GM10248 (cell line): ENCODE measurements around the gene GRID1.
"Not testable (repeated sequence)": the region's sequence is repeated elsewhere in the genome, so short reads cannot be mapped to it uniquely, and the experiment has no call there.

Experiments
- CTCF ChIA-PET: fragments of 300-600 bp; sonication (Branson Sonifier 250); formaldehyde crosslinking; extraction: SDS; loops from one replicate; lab custom pipeline; 2021; ENCODE audit warnings: antibody characterized with exemption; lab: Yijun Ruan, JAX
- POLR2A ChIA-PET: fragments of 350-650 bp; sonication (Branson Sonifier 250); formaldehyde crosslinking; extraction: SDS; loops from one replicate; lab custom pipeline; 2020; ENCODE audit warnings: antibody characterized with exemption; lab: Yijun Ruan, JAX
- DNase-seq: peaks from one replicate; pipeline ENCODE4 v3.0.0; 2012; ENCODE audit errors: extremely low spot score
- CTCF ChIP-seq: IDR thresholded peaks from 2 replicates; pipeline ENCODE4 v1.5.1; 2012; ENCODE audit warnings: mild to moderate bottlenecking, low read depth; ENCODE audit errors: extremely low read depth, missing control alignments, control extremely low read depth

GRID1 gene

GRCh38 chr10:85961073-85961472, 405.5 kb downstream of the GRID1 start:
- no peak for DNase-seq
- POLR2A ChIA-PET, result no interaction called here
- TF ChIP-seq CTCF, result no peak
- CTCF ChIA-PET, result interaction anchor here (1.5 kb wide), 1 partner anchor 14 kb away, joined by 4 read pairs; no protein-coding TSS in a partner anchor

DNA sequence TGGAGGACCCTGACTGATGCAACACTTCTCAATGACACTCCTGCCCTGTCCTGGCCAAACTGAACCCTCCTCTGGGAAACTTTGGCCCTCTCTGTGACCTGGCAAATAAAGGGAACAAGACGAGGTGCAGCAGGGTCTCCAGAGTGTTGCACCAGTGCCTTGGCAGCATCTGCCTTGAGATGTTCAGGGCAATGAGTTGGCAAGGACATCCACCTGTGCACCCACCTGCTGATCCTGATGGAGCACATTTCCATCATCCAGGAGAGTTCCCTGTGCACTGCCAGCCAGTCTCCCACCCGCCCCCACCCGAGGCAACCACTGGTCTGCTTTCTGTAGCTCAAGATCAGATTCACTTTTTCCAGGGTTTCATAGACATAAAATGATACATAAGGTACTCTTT, 407.4 kb downstream of the GRID1 start:
- ChIA-PET CTCF (no interaction called here), POLR2A (no interaction called here)
- no peak for TF ChIP-seq CTCF
- DNase-seq, result no peak

DNA sequence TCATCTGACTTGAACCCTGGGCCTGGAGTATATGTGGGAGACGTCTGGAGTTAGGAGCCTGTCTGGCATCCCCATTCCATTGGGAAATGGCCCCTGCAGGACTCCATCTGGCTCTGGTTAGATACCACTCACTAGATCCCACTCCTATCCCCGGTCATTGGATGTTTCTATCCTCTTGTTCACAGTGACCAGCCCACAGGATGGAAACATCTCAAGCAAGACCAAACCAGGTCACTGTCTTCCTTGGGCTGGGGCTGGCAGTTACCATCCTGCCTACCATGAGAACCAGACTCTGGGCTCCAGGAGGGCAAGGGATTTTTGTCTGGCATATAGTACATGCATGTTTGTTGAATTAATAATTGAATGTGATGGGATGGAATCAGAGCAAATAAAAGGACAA, 415.7 kb downstream of the GRID1 start:
- DNase-seq, result no peak
- POLR2A ChIA-PET, result no interaction called here
- CTCF ChIA-PET, result no interaction called here
- no peak for TF ChIP-seq CTCF

DNA sequence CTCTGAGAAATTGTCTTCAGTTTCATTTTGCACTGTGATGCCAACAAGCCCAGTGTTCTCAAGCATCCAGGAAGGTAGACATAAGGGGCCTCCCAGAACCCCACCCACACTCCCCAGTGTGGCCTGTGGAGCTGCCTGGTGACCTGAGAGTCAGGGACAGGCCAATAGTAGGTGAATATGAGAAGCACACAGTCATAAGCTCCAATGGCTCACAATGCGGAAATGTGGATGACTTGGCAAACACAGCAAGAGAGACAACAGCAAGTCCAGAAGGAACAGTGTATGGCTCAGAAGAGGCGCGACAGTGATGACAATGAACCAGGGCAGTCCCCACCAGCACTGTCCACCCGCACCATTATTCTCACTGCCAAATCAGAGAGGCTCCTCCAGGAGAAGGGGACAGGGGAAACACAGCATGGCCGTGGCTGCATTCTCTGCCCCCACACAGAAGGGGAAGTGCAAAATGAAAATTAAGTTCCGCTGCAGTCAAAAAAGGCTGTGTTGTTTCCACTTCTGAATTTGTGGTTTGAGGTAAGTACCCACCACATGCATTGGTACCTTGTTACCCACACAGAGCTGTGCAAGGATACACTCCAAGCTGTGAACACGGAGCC, 419.8 kb downstream of the GRID1 start:
- no peak for TF ChIP-seq CTCF
- DNase-seq, result peak; percentile 48
- ChIA-PET CTCF (interaction anchor here (1.5 to 1.6 kb wide), 2 partner anchors 11 to 14 kb away, joined by 4 to 8 read pairs; no protein-coding TSS in a partner anchor), POLR2A (no interaction called here)

DNA sequence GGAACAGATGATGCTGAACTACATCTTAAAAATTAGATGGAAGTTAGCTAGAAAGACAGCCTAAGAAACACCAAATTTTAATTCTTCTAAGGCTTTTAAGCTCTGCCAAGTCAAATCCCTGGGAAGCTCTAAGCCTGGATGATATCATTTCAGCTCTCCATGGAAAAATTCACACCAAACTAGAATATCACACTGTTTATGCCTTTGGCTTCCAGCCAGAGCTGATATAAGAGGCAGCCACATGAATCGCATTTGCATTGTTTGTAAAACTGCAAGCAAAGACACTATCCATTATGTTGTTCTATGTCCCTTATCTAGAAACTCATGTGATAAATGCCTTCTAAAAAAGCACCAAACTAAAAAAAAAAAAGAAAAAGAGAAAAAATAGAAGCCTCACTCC, 430.4 kb downstream of the GRID1 start:
- DNase-seq, result no peak
- ChIA-PET POLR2A (no interaction called here), CTCF (interaction anchor here (0.7 to 1.7 kb wide), 3 partner anchors 10 to 25 kb away, joined by 3 to 8 read pairs (median 3); no protein-coding TSS in a partner anchor)
- no peak for TF ChIP-seq CTCF

GRCh38 chr10:85934586-85934985, 432.0 kb downstream of the GRID1 start:
- POLR2A ChIA-PET, result no interaction called here
- no peak for DNase-seq
- no peak for TF ChIP-seq CTCF
- CTCF ChIA-PET, result interaction anchor here (1.2 kb wide), 1 partner anchor 10 kb away, joined by 3 read pairs; no protein-coding TSS in a partner anchor

DNA sequence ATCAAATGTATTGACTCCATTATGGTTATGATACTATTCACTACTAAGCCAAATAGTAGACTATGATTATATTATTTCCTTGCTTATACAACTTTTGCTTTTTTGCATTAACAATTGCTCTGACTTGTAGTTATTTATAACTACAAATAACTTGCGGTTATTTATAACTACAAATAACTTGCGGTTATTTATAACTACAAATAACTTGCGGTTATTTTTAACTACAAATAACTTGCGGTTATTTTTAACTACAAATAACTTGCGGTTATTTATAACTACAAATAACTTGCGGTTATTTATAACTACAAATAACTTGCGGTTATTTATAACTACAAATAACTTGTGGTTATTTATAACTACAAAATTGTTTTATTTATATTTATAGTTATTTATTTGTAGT, 436.6 kb downstream of the GRID1 start:
- CTCF ChIA-PET, POLR2A ChIA-PET, DNase-seq: not testable (repeated sequence)
